GM21423 (cell line): Measurements from ENCODE around the gene ZNF837.

Source experiments
- ATAC-seq: cut with Tn5 transposase; IDR thresholded peaks from one replicate; pipeline ENCODE4 v1.9.1; 2021; ENCODE audit warnings: mild to moderate bottlenecking, moderate library complexity; ENCODE audit not compliant: unreplicated experiment

The ZNF837 gene

DNA sequence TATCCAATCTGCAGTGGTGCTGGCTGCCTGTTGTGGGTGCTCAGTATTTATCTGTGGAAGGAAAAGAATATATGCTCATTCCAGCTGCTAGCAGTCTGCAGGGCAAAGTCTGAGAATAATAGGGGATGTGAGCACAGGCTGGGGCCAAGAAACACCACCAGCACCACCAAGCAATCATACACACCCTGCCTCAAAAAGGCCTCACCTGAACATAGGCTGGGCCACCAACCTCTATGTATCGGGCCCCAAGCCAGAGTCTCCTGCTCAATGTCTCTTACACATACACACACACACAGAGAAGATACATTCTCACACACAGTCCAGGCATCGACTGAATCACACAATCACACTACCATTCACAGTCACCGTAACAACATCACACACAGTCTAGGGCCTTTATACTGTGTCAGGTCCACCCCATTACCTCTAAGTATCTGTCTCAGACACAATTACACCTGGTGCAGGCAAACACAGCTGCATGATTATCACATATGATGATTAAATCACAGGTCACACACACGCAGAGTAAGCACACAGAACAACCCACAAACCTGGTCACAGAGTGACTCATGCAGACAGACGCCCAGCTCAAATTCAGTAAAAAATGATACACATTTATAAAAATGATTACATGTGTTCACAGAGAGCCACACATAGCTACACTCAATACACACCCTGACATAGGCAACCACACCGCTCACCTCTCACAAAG is 55.4 kb downstream of the ZNF837 start:
- ATAC-seq = no peak

DNA sequence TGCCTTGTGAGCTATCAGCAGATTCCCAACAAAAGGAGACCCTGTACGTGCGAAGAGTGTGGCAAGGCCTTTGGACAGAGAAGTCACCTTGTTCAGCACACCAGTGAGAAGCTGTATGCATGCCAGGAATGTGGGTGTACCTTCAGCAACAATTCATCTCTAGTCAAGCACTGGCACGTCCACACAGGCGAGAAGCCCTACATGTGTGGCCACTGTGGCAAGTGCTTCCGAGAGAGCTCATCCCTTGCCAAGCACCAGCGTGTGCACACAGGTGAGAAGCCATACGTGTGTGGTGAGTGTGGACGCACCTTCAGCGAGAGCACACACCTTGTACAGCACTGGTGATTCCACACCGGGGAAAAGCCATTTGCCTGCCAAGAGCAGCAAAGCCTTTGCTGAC is 61.6 kb downstream of the ZNF837 start:
- ATAC-seq = no peak

DNA sequence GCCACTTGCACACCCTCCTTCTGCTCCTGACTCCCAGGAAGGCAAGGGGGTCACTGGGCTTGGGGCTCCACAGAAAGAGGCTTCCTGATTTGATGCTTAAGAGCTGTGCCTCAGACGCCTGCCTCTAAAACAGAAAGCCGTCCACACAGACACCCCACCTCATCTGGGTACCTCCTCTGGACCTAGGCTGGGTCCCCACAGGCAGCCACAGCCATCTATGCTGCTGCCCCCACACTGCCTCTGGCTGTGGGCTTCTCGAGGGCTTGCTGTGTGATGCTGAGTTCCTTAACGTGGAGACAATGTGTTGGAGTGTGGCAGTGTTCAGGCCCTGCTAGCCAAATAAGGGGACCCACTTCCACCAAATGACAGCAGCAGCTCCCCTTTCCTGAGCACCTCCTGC is 62.5 kb downstream of the ZNF837 start:
- no peak for ATAC-seq
